Astrocyte (in vitro differentiated cells and primary cell): ENCODE results near the gene XPO6. TPM values are rescaled to one million over a fixed set of nuclear protein-coding genes. Genes with fewer than 3 reads are reported as not detected.
A peak's percentile ranks its signal among the peaks of the same experiment; 100 is the strongest.

Experiments
- DNase-seq: peaks from one replicate; pipeline ENCODE4 v3.0.0-alpha.2; 2010; ENCODE audit warnings: low read depth
- FAIRE-seq: peaks from 2 replicates; lab custom pipeline; 2011; peaks lifted over from hg19 to GRCh38; lab: Jason Lieb, UNC
- H2AFZ ChIP-seq: 2 replicates; pipeline ENCODE4 v1.6.0; 2012; ENCODE audit warnings: low read depth, low read length, inconsistent platforms
- H3K27ac ChIP-seq: 2 replicates; pipeline ENCODE4 v1.5.1; 2011; ENCODE audit warnings: low read depth, low read length, inconsistent platforms
- H3K27me3 ChIP-seq: 2 replicates; pipeline ENCODE4 v1.6.0; 2011; ENCODE audit warnings: low read length, inconsistent platforms; ENCODE audit not compliant: insufficient read depth
- H3K36me3 ChIP-seq: 2 replicates; pipeline ENCODE4 v1.5.1; 2011; ENCODE audit warnings: low read length, inconsistent platforms; ENCODE audit not compliant: insufficient read depth
- H3K4me1 ChIP-seq: 2 replicates; pipeline ENCODE4 v1.5.1; 2011; ENCODE audit warnings: low read length, inconsistent platforms; ENCODE audit not compliant: insufficient read depth
- H3K4me2 ChIP-seq: 2 replicates; pipeline ENCODE4 v1.6.0; 2012; ENCODE audit warnings: low read length, inconsistent platforms
- H3K4me3 ChIP-seq: 2 replicates; pipeline ENCODE4 v1.5.1; 2011; ENCODE audit warnings: low read depth, mild to moderate bottlenecking, low read length, inconsistent platforms; ENCODE audit not compliant: insufficient read depth
- H3K79me2 ChIP-seq: 2 replicates; pipeline ENCODE4 v1.6.0; 2012; ENCODE audit warnings: mild to moderate bottlenecking, low read length, inconsistent platforms; ENCODE audit not compliant: insufficient read depth
- H3K9ac ChIP-seq: 2 replicates; pipeline ENCODE4 v1.6.0; 2012; ENCODE audit warnings: mild to moderate bottlenecking, low read length, inconsistent platforms
- H3K9me3 ChIP-seq: 2 replicates; pipeline ENCODE4 v1.5.1; 2012; ENCODE audit warnings: low read depth, mild to moderate bottlenecking, low read length, inconsistent platforms; ENCODE audit not compliant: insufficient read depth
- H4K20me1 ChIP-seq: 2 replicates; pipeline ENCODE4 v1.6.0; 2012; ENCODE audit warnings: low read length, inconsistent platforms; ENCODE audit not compliant: insufficient read depth
- H3K27ac Mint-ChIP-seq: one replicate; pipeline ENCODE4 v1.8.0; 2021; ENCODE audit warnings: mild to moderate bottlenecking, mixed read lengths; ENCODE audit not compliant: unreplicated experiment
- H3K27me3 Mint-ChIP-seq: one replicate; pipeline ENCODE4 v1.8.0; 2021; ENCODE audit warnings: low read depth, mixed read lengths; ENCODE audit not compliant: unreplicated experiment
- H3K36me3 Mint-ChIP-seq: one replicate; pipeline ENCODE4 v1.8.0; 2021; ENCODE audit warnings: low read depth, mixed read lengths; ENCODE audit not compliant: unreplicated experiment
- H3K4me1 Mint-ChIP-seq: one replicate; pipeline ENCODE4 v1.8.0; 2021; ENCODE audit warnings: low read depth, mixed read lengths; ENCODE audit not compliant: unreplicated experiment
- H3K4me3 Mint-ChIP-seq: one replicate; pipeline ENCODE4 v1.8.0; 2021; ENCODE audit warnings: mild to moderate bottlenecking, moderate library complexity, mixed read lengths; ENCODE audit not compliant: unreplicated experiment
- H3K9me3 Mint-ChIP-seq: one replicate; pipeline ENCODE4 v1.8.0; 2021; ENCODE audit warnings: mild to moderate bottlenecking, mixed read lengths; ENCODE audit not compliant: unreplicated experiment
- EZH2 ChIP-seq: IDR thresholded peaks from 2 replicates; pipeline ENCODE4 v1.6.1; 2012; ENCODE audit warnings: mild to moderate bottlenecking, low read length, inconsistent platforms; ENCODE audit not compliant: insufficient read depth
- total RNA-seq: library from RNA; stranded (reverse); gene quantifications from 2 replicates; pipeline ENCODE4 v1.2.1, GENCODE V29; 2021
- TF ChIP-seq, protein P1 (sequence below): IDR thresholded peaks from 2 replicates; pipeline ENCODE4 v1.5.1; 2011; ENCODE audit warnings: low read depth, mild to moderate bottlenecking, inconsistent platforms, low read length, moderate library complexity; ENCODE audit not compliant: insufficient read depth

The XPO6 gene
- total RNA-seq, 1 donor from 2014 or later = 135 TPM

DNA sequence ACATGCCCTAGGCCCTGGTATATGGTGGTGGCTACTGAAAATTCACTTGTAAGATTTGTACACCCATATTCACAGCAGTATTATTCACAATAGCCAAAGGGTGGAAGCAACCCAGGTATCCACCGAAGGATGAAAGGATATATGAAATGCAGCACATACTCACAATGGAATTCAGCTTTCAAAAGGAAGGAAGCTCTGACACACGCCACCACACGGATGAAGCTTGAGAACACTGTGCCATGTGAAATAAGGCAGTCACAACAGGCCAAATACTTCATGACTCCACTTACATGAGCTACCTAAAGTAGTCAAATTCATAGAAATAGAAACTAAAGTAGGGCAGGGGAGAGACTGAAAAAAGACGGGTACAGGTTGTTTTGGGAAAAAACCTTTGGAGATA, 2.9 kb downstream of the XPO6 start:
- Histone ChIP-seq H2AFZ (no peak overlapping the region), H3K27ac (no peak overlapping the region), H3K4me1 (peaks cover 14% of the 10 kb centered on the region), H3K4me3 (no peak overlapping the region), H3K4me2 (peak overlapping the region; percentile 37), H3K27me3 (no peaks in the 10 kb centered on the region), H3K36me3 (peaks cover 21% of the 10 kb centered on the region), H3K9ac (no peak overlapping the region), H3K9me3 (no peaks in the 10 kb centered on the region), H4K20me1 (peaks cover 67% of the 10 kb centered on the region), H3K79me2 (peaks cover 78% of the 10 kb centered on the region)
- Mint-ChIP-seq H3K4me3 (peak overlapping the region; percentile 56), H3K36me3 (peaks cover 9% of the 10 kb centered on the region), H3K4me1 (peaks cover 14% of the 10 kb centered on the region), H3K27me3 (no peaks in the 10 kb centered on the region), H3K9me3 (no peaks in the 10 kb centered on the region), H3K27ac (no peak overlapping the region)
- TF ChIP-seq, protein P1, sequence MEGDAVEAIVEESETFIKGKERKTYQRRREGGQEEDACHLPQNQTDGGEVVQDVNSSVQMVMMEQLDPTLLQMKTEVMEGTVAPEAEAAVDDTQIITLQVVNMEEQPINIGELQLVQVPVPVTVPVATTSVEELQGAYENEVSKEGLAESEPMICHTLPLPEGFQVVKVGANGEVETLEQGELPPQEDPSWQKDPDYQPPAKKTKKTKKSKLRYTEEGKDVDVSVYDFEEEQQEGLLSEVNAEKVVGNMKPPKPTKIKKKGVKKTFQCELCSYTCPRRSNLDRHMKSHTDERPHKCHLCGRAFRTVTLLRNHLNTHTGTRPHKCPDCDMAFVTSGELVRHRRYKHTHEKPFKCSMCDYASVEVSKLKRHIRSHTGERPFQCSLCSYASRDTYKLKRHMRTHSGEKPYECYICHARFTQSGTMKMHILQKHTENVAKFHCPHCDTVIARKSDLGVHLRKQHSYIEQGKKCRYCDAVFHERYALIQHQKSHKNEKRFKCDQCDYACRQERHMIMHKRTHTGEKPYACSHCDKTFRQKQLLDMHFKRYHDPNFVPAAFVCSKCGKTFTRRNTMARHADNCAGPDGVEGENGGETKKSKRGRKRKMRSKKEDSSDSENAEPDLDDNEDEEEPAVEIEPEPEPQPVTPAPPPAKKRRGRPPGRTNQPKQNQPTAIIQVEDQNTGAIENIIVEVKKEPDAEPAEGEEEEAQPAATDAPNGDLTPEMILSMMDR = no peak
- no peak for TF ChIP-seq EZH2
- DNase-seq (no peak), FAIRE-seq (no peak)

DNA sequence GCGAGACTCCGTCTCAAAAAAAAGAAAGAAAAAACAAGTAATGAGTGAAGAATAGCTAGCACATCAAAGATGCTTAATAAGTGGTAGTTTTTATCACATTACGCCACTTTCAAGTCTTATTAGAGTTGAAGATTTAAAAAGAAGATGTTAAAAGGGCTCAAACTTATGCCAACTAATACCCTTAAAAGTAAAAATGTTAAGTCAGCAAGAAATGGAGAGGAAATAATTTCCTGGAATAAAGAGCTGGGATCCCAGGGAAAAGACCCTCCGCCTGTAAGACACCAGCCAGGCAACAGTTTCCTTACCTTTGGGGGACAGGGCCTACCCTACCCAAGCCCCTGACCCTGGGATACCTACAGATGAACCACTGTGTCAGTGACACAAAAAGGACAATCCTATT, 3.6 kb downstream of the XPO6 start:
- no peak for TF ChIP-seq EZH2
- TF ChIP-seq, protein P1 = no peak
- Histone ChIP-seq H3K4me3 (no peak overlapping the region), H3K9me3 (no peaks in the 10 kb centered on the region), H3K79me2 (peaks cover 85% of the 10 kb centered on the region), H3K27me3 (no peaks in the 10 kb centered on the region), H3K4me1 (peaks cover 14% of the 10 kb centered on the region), H3K36me3 (peaks cover 26% of the 10 kb centered on the region), H3K4me2 (peak overlapping the region; percentile 37), H3K27ac (no peak overlapping the region), H4K20me1 (peaks cover 74% of the 10 kb centered on the region), H2AFZ (no peak overlapping the region), H3K9ac (no peak overlapping the region)
- Mint-ChIP-seq H3K4me1 (peaks cover 12% of the 10 kb centered on the region), H3K4me3 (no peak overlapping the region), H3K27ac (no peak overlapping the region), H3K27me3 (no peaks in the 10 kb centered on the region), H3K9me3 (no peaks in the 10 kb centered on the region), H3K36me3 (peaks cover 9% of the 10 kb centered on the region)
- DNase-seq (no peak), FAIRE-seq (no peak)

DNA sequence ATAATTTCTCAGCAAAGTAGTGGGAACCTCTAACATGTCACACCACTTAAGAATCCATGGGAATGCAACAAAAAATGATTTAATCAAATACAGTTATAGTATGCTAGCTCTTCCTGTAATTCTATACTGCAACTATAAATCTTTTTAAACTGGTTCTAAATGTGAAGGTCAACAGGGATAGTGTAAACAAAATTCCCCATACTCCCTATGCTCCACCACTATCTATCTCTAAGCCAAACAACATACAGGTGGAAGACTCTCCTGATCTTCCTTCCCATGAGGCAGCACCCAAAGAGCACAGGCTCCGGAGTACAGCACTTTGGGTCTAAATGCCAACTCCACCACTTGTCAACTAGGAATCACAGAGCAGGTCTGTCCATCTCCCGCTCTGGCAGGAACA, 4.4 kb downstream of the XPO6 start:
- no peak overlapping the region for H3K4me2 ChIP-seq
- DNase-seq = no peak
- TF ChIP-seq EZH2 = no peak
- TF ChIP-seq, protein P1 = no peak
- H3K79me2 ChIP-seq = peaks cover 92% of the 10 kb centered on the region
- H3K9ac ChIP-seq = no peak overlapping the region
- no peaks in the 10 kb centered on the region for H3K9me3 ChIP-seq
- H3K27me3 Mint-ChIP-seq = no peaks in the 10 kb centered on the region
- H3K4me1 ChIP-seq = peaks cover 14% of the 10 kb centered on the region
- no peaks in the 10 kb centered on the region for H3K9me3 Mint-ChIP-seq
- no peak overlapping the region for H3K27ac ChIP-seq
- no peak overlapping the region for H3K4me3 Mint-ChIP-seq
- peaks cover 12% of the 10 kb centered on the region for H3K4me1 Mint-ChIP-seq
- H3K4me3 ChIP-seq = no peak overlapping the region
- H3K36me3 ChIP-seq = peaks cover 30% of the 10 kb centered on the region
- H3K27ac Mint-ChIP-seq = no peak overlapping the region
- no peak for FAIRE-seq
- peaks cover 82% of the 10 kb centered on the region for H4K20me1 ChIP-seq
- H3K36me3 Mint-ChIP-seq = peaks cover 9% of the 10 kb centered on the region
- no peaks in the 10 kb centered on the region for H3K27me3 ChIP-seq
- no peak overlapping the region for H2AFZ ChIP-seq
